NCI-H460 (cell line): Measurements from ENCODE around the gene PSMC4. TPM values are rescaled to one million over a fixed set of nuclear protein-coding genes. Genes with fewer than 3 reads are reported as not detected.

ENCODE experiments used
- DNase-seq: peaks from one replicate; pipeline ENCODE4 v3.0.0-alpha.2; 2016; ENCODE audit warnings: low read depth; ENCODE audit errors: extremely low read depth
- total RNA-seq: library from RNA; depleted of rRNA; stranded (reverse); fragments of >200 nt; shearing (Covaris generic); gene quantifications from 2 replicates; pipeline ENCODE4 v1.2.3, GENCODE V29; 2014

Gene PSMC4
- total RNA-seq, 1 experiment from 2014 or later: 125 TPM

GRCh38 chr19:39983695-39984300, 12.8 kb downstream of the PSMC4 start:
- DNase-seq: no peak

- no peak for DNase-seq
These were observed 15.7 kb downstream of the PSMC4 start for GRCh38 chr19:39986643-39987042.

GRCh38 chr19:39987167-39987566, 16.2 kb downstream of the PSMC4 start:
- DNase-seq: no peak

GRCh38 chr19:39987596-39987995, 16.6 kb downstream of the PSMC4 start:
- DNase-seq: no peak

- DNase-seq: no peak
These were observed 22.6 kb downstream of the PSMC4 start for GRCh38 chr19:39993605-39994004.

- DNase-seq: no peak
These were observed 23.4 kb downstream of the PSMC4 start for GRCh38 chr19:39994361-39994760.

- DNase-seq: no peak
These were observed 24.8 kb downstream of the PSMC4 start for GRCh38 chr19:39995794-39996193.

GRCh38 chr19:39996218-39996810, 25.3 kb downstream of the PSMC4 start:
- peak; percentile 16 for DNase-seq

GRCh38 chr19:39996811-39997637, 26.1 kb downstream of the PSMC4 start, which contains the start of gene ZNF546:
Gene ZNF546, plus strand, starts transcription at chr19:39997060. Its CDS starts 1,267 bp downstream, at chr19:39998327.
- DNase-seq: peak; percentile 72

GRCh38 chr19:39997638-39998216, 26.8 kb downstream of the PSMC4 start:
- no peak for DNase-seq

GRCh38 chr19:39998501-39998900, 27.5 kb downstream of the PSMC4 start:
- DNase-seq: no peak

- no peak for DNase-seq
These were observed 34.8 kb downstream of the PSMC4 start for GRCh38 chr19:40005691-40006272.

GRCh38 chr19:40006273-40006691, 35.3 kb downstream of the PSMC4 start:
- DNase-seq: no peak

- DNase-seq: no peak
These were observed 38.7 kb downstream of the PSMC4 start for GRCh38 chr19:40009674-40010073.

GRCh38 chr19:40013991-40014390, 43.0 kb downstream of the PSMC4 start:
- DNase-seq: no peak

GRCh38 chr19:40023969-40024368, 53.0 kb downstream of the PSMC4 start:
- no peak for DNase-seq

- no peak for DNase-seq
These were observed 55.1 kb downstream of the PSMC4 start for GRCh38 chr19:40025938-40026596.

GRCh38 chr19:40026597-40026970, 55.6 kb downstream of the PSMC4 start:
- no peak for DNase-seq
